Endothelial cell of umbilical vein (primary cell): ENCODE measurements around the gene ACCSL. TPM values are rescaled to one million over a fixed set of nuclear protein-coding genes. Genes with fewer than 3 reads are reported as not detected.

Experiments used
- BruUV-seq: library from RNA; stranded (reverse); fragments of 400-500 nt; replicated peaks from 2 replicates; lab custom pipeline; 2021; lab: Mats Ljungman, UMichigan
- CTCF ChIA-PET: fragments of 300-600, 350-600 bp; sonication (Branson Sonifier 250); formaldehyde crosslinking; loops from one replicate; lab custom pipeline; 2021; ENCODE audit warnings: antibody characterized with exemption, inconsistent platforms; lab: Charles Lee
- POLR2A ChIA-PET: fragments of 300-600, 350-600 bp; sonication (Branson Sonifier 250); formaldehyde crosslinking; loops from one replicate; lab custom pipeline; 2021; ENCODE audit warnings: antibody characterized with exemption, inconsistent platforms; lab: Charles Lee
- DNase-seq: peaks from one replicate; pipeline ENCODE4 v3.0.0-alpha.2; 2011; ENCODE audit warnings: low read depth, low spot score
- FAIRE-seq: peaks from 2 replicates; lab custom pipeline; 2011; peaks lifted over from hg19 to GRCh38; lab: Jason Lieb, UNC
- H2AFZ ChIP-seq: 2 replicates; pipeline ENCODE4 v1.6.0; 2012; ENCODE audit warnings: low read depth, low read length, control low read depth, inconsistent platforms
- H3K27ac ChIP-seq: 2 replicates; pipeline ENCODE4 v1.5.1; 2011; ENCODE audit warnings: low read depth, mild to moderate bottlenecking, control low read depth, low read length, moderate library complexity; ENCODE audit not compliant: insufficient read depth
- H3K27me3 ChIP-seq, 2 experiments: 2 replicates each; pipeline versions ENCODE4 v1.6.0 to v1.6.1; 2011; ENCODE audit warnings: low read length in 2 of 2, mixed read lengths in 1 of 2; ENCODE audit not compliant: control insufficient read depth in 2 of 2, insufficient read depth in 2 of 2
- H3K36me3 ChIP-seq, 2 experiments: 2 replicates in 1 of 2; 3 replicates in 1 of 2; pipeline ENCODE4 v1.5.1; 2011; ENCODE audit warnings: low read length in 2 of 2, mild to moderate bottlenecking in 1 of 2, moderate library complexity in 1 of 2; ENCODE audit not compliant: control insufficient read depth in 2 of 2, insufficient read depth in 2 of 2; ENCODE audit errors: extremely low read depth in 1 of 2
- H3K4me1 ChIP-seq: 3 replicates; pipeline ENCODE4 v1.5.1; 2011; ENCODE audit warnings: mild to moderate bottlenecking, low read length; ENCODE audit not compliant: control insufficient read depth, insufficient read depth; ENCODE audit errors: extremely low read depth
- H3K4me2 ChIP-seq: 2 replicates; pipeline ENCODE4 v1.6.1; 2011; ENCODE audit warnings: low read length, control low read depth, mixed read lengths; ENCODE audit not compliant: insufficient read depth
- H3K4me3 ChIP-seq, 3 experiments: fragments of 200-600 bp in 1 of 3; sonication (generic), shearing (Covaris generic) in 1 of 3; replicated peaks in 1 of 3; 2 replicates each; pipeline ENCODE4 v1.5.1; 2011 to 2016; ENCODE audit warnings: control low read depth in 3 of 3, low read length in 3 of 3, mild to moderate bottlenecking in 2 of 3, inconsistent platforms in 1 of 3, low read depth in 1 of 3, moderate library complexity in 1 of 3; ENCODE audit not compliant: insufficient read depth in 1 of 3
- H3K79me2 ChIP-seq: 2 replicates; pipeline ENCODE4 v1.6.0; 2012; ENCODE audit warnings: low read length, inconsistent platforms; ENCODE audit not compliant: control insufficient read depth, insufficient read depth
- H3K9ac ChIP-seq: replicated peaks from 2 replicates; pipeline ENCODE3; 2011; ENCODE audit warnings: low read length, control low read depth; ENCODE audit not compliant: insufficient read depth; ENCODE audit errors: extremely low read depth
- H3K9me1 ChIP-seq: replicated peaks from 3 replicates; pipeline ENCODE4 v1.6.0; 2011; ENCODE audit warnings: mild to moderate bottlenecking, low read length; ENCODE audit not compliant: control insufficient read depth, insufficient read depth; ENCODE audit errors: extremely low read depth
- H3K9me3 ChIP-seq: replicated peaks from 2 replicates; pipeline ENCODE4 v1.5.1; 2012; ENCODE audit warnings: low read length, inconsistent platforms; ENCODE audit not compliant: control insufficient read depth, insufficient read depth
- H4K20me1 ChIP-seq: replicated peaks from 2 replicates; pipeline ENCODE3; 2011; ENCODE audit warnings: mild to moderate bottlenecking, low read length; ENCODE audit not compliant: control insufficient read depth, insufficient read depth; ENCODE audit errors: extremely low read depth
- CTCF ChIP-seq, 2 donors: IDR thresholded peaks; 1 replicate in 1 of 2; 2 replicates in 1 of 2; pipeline ENCODE4 v1.5.1; 2011; ENCODE audit warnings: low read length in 2 of 2, mild to moderate bottlenecking in 2 of 2, moderate library complexity in 2 of 2, control low read depth in 1 of 2, inconsistent platforms in 1 of 2, low read depth in 1 of 2; ENCODE audit not compliant: insufficient read depth in 1 of 2; ENCODE audit errors: extremely low read depth in 1 of 2
- EZH2 ChIP-seq: IDR thresholded peaks from 2 replicates; pipeline ENCODE4 v1.6.1; 2012; ENCODE audit warnings: borderline replicate concordance, low read depth, mild to moderate bottlenecking, moderate library complexity, low read length, inconsistent platforms; ENCODE audit not compliant: severe bottlenecking
- FOS ChIP-seq: IDR thresholded peaks from 2 replicates; pipeline ENCODE4 v1.6.1; 2011; ENCODE audit warnings: mild to moderate bottlenecking, low read length, moderate library complexity, borderline replicate concordance; ENCODE audit not compliant: insufficient read depth
- GATA2 ChIP-seq: IDR thresholded peaks from 2 replicates; pipeline ENCODE4 v1.7.0; 2011; ENCODE audit warnings: low read depth, mild to moderate bottlenecking, moderate library complexity, mixed read lengths, low read length; ENCODE audit not compliant: insufficient read length, insufficient read depth
- JUN ChIP-seq: IDR thresholded peaks from 2 replicates; pipeline ENCODE4 v1.6.1; 2011; ENCODE audit warnings: borderline replicate concordance, low read depth; ENCODE audit not compliant: insufficient read length, insufficient read depth
- MYC ChIP-seq: IDR thresholded peaks from one replicate; pipeline ENCODE4 v1.6.1; 2011; ENCODE audit warnings: mild to moderate bottlenecking, low read depth, low read length
- POLR2A ChIP-seq: IDR thresholded peaks from 2 replicates; pipeline ENCODE4 v1.6.1; 2012; ENCODE audit warnings: low read depth, mild to moderate bottlenecking, control low read depth, low read length
- POLR2AphosphoS5 ChIP-seq: IDR thresholded peaks from 2 replicates; pipeline ENCODE4 v1.6.1; 2012; ENCODE audit warnings: low read depth, mild to moderate bottlenecking, control low read depth, low read length, moderate library complexity; ENCODE audit not compliant: insufficient read depth
- dilution Hi-C: fragments of 300-500 bp; cut with MboI; formaldehyde crosslinking; loops from one replicate; pipeline ENCODE4 v1.15.0; 2019; ENCODE audit warnings: low sequenced_read_pairs; ENCODE audit not compliant: extremely low pct_ligation_motif_present
- intact Hi-C: fragments of 100-400 bp; cut with micrococcal nuclease; formaldehyde crosslinking; loops from one replicate; pipeline ENCODE4 v1.10.0; 2022
- polyA plus RNA-seq, 4 experiments: library from polyadenylated mRNA; depleted of rRNA in 3 of 4; stranded (reverse) in 3 of 4; unstranded in 1 of 4; fragments of >200 nt; gene quantifications; 2 replicates each; pipeline versions ENCODE4 v1.2.1 to v1.2.3, GENCODE V29; 2011 to 2012; ENCODE audit warnings: missing spikeins in 1 of 4
- total RNA-seq: library from RNA; stranded (reverse); gene quantifications from 2 replicates; pipeline ENCODE4 v1.2.3, GENCODE V29; 2021
- TF ChIP-seq, protein P1 (sequence below): IDR thresholded peaks from 2 replicates; pipeline ENCODE4 v1.6.1; 2011; ENCODE audit not compliant: insufficient read depth, insufficient read length

The ACCSL gene
- total and polyA plus RNA-seq, 2 donors (not counting 3 experiments of a cell fraction or from before 2014, with no cell fraction given): not detected

GRCh38 chr11:44007481-44008087, 40.2 kb upstream of the ACCSL start:
- DNase-seq (no peak), FAIRE-seq (no peak)
- Histone ChIP-seq H3K27me3 (peaks cover 3 to 6% of the 10 kb centered on the region in 2 experiments), H3K9me3 (no peaks in the 10 kb centered on the region), H3K4me1 (no peaks in the 10 kb centered on the region), H3K4me2 (no peak overlapping the region), H3K9ac (no peak overlapping the region), H4K20me1 (no peaks in the 10 kb centered on the region), H2AFZ (no peak overlapping the region), H3K4me3 (no peak overlapping the region), H3K36me3 (no peaks in the 10 kb centered on the region), H3K79me2 (no peaks in the 10 kb centered on the region), H3K27ac (no peak overlapping the region), H3K9me1 (no peaks in the 10 kb centered on the region)
- TF ChIP-seq MYC (no peak), CTCF (IDR thresholded peaks at IDR 0.05; ENCODE audit: extremely low read depth in 1 of 2, insufficient read depth in 1 of 2, low read depth in 1 of 2, low read length in 2 of 2) (no peak), POLR2AphosphoS5 (no peak), POLR2A (no peak), FOS (no peak), EZH2 (no peak), JUN (no peak), GATA2 (no peak)
- TF ChIP-seq, protein P1, sequence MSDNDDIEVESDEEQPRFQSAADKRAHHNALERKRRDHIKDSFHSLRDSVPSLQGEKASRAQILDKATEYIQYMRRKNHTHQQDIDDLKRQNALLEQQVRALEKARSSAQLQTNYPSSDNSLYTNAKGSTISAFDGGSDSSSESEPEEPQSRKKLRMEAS: no peak
- no TSS peak for BruUV-seq
- intact Hi-C loops: no loop called here
- POLR2A ChIA-PET: no interaction called here
- dilution Hi-C loops: no loop called here
- CTCF ChIA-PET: no interaction called here
